Stimulated activated CD4-positive, alpha-beta T cell treated with anti-CD3 and anti-CD28 coated beads, Interleukin-15, amount 100 ng/mL, for 48 hours (primary cell): Measurements from ENCODE around the gene RASGRP1.

Experiments used
- DNase-seq, 2 donors: peaks; one replicate each; pipeline ENCODE4 v3.0.0-alpha.2; 2020; ENCODE audit warnings: low read depth in 2 of 2

The RASGRP1 gene

GRCh38 chr15:38576261-38576660 is 11.6 kb upstream of the RASGRP1 start:
- DNase-seq = no peak

DNA sequence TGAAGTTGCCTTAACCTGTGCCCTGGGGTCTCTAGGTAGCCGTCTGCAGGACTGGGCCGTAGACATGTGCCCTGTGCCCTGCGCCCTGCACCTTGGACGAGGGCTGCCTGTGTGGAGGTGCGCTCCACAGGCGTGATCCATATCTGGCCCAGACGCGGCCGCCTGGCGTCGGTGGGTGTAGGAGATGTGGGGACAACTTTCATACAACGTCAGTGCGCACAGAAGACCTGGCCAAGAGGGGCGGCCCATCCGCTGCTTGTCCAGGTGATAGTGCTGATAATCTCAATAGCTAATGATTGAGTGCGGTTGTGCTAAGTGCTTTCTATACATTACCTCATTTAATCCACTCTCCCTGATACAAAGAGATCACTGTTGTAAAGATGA is 665 bp upstream of the RASGRP1 start:
- no peak for DNase-seq

DNA sequence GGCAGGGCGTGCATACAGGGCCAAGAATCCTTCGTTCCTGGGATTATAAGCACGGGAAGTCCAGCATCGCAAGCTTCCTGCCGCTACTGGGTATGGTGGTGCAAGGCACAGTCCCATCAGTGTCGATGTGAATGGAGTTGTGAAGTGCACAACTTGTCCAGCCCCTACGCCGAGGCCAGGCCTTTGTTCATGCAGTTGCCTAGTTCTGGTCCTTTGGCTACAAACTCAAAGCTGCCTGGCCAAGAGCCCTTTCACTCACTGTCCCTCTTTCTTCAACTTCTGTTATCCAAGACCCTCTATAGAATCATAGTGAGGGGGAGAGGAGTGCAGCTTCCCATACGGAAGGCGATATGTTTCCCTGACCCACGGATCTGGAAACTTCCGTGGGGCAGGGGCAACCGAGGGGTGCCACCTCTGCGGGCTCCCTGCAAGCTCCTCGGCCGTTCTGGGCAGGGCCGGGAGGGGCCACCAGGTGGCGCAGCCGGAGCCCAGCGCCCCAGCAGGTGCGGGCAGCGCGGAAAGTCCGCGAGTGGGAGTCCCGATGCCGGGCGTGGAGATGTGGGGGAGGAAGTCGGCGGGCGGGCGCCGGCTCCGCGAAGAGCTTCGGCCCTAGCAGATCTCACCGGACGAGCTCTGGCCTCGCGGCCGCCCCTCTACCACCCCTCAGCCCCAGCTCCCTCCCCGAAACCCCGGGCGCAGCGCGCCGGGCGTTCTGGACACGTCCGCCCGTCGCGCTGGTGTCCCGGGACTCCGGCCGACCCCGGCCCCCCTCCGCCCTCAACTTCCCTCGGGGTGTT is 693 bp downstream of the RASGRP1 start:
- DNase-seq = peak; percentile 77 to 87

- DNase-seq = no peak
These were observed 2.3 kb downstream of the RASGRP1 start for GRCh38 chr15:38562278-38562677.

DNA sequence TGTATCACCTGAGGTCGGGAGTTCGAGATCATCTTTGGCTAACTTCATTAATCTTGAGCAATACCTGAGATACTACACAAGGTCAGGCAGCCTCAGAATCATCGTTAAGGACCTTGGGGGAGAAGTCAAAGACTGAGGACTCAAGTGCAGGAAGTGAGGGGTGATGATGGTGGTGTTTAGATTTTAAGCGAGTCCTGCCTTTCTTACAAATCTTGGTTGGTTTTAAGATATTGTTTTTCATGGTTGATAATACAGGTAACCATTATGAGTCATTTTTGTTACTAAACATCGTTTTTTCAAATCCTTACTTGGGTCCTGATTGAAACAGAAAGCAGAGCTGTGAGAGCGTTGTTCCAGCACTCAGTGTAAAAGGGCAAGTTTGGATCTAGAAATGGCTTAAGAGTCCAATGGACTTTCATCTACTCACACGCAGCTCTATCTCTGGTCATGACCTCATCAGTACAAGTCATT is 4.1 kb downstream of the RASGRP1 start:
- DNase-seq = no peak

DNA sequence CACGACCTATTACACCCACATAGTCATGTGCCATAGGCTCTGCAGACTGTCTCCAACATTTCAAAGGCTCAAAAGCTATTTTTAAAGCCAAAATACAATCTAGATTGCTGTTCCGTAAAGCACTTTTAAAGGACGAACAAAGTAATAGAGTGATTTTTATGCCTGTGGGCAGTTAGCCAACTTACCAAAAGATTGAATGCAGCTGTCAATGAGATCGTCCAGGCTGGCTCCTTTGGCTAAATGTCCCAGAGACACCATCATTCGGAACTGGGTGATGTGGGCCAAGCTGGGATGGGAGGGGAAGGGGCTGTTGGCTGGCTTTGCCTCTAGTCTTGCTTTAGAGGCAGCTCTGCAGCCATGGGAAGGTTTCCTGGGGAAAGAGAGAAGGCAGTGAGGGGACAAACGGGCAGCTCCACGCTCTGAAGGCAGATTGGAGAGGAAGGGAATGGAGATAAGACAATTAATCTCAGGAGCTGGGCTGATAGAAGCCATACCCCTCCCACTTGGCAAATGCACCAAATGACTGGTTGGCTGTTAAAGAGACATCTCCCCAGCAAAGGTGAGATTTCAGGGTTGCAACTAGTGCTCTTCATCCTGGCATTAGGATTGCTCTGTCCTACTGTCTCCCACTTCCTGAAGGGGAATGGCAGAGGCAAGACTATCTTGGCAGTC is 4.8 kb downstream of the RASGRP1 start:
- DNase-seq = no peak

GRCh38 chr15:38559131-38559530 is 5.5 kb downstream of the RASGRP1 start:
- no peak for DNase-seq

GRCh38 chr15:38558372-38559059 is 6.1 kb downstream of the RASGRP1 start:
- DNase-seq = no peak

DNA sequence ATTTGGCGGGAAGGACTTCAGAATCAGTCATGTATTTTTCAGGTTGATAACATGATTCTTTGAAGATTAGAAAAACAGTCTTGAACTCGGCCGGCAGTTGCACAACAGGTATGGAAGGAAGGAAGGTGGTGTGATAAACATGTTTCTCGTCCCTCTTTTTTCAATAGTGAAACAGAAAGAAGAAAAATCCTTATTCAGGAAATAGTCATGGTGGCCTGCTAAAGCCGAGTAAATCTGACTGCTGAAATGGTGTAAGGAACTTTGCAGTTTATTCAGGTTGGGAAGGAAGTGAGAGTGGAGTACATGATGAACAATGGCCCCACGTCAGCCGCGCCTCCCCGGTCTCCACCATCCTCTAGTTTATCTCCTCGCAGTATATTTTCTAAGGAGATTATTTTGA is 6.7 kb downstream of the RASGRP1 start:
- DNase-seq = no peak

DNA sequence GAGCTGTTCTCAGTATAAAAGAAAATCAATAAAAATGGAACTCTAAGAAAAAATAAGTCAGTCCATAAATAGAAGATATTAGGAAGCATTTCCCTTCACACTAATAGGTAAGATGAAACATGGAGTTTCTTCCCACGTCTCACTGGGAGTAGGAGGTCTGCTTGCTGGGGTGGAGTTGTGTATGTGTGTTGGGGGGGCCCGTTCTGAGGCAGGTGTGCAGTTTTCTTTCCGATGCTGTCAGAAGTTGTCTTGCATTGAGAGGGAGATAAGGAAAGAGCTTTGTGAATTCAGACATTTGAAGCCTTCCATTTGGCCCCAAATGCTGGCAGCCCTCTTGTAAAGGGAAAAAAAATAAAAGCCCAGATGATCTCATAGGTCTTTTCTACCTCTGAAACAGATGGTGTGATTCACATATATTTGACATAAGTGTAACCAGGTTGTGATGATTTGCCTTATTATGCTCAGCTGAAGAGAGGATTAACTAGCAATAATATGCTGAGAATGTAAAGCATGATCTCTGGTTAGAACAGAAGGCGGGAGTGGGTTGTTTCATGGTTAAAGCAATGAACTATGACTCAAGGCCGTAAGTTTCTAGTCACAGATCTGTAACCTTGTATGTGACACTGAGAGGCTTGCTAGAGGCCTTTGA is 8.8 kb downstream of the RASGRP1 start:
- no peak for DNase-seq

- DNase-seq = peak in 1 of 2 donors; percentile 38
These were observed 10.3 kb downstream of the RASGRP1 start for GRCh38 chr15:38554354-38554753.

GRCh38 chr15:38553071-38553470 is 11.5 kb downstream of the RASGRP1 start:
- DNase-seq = no peak

DNA sequence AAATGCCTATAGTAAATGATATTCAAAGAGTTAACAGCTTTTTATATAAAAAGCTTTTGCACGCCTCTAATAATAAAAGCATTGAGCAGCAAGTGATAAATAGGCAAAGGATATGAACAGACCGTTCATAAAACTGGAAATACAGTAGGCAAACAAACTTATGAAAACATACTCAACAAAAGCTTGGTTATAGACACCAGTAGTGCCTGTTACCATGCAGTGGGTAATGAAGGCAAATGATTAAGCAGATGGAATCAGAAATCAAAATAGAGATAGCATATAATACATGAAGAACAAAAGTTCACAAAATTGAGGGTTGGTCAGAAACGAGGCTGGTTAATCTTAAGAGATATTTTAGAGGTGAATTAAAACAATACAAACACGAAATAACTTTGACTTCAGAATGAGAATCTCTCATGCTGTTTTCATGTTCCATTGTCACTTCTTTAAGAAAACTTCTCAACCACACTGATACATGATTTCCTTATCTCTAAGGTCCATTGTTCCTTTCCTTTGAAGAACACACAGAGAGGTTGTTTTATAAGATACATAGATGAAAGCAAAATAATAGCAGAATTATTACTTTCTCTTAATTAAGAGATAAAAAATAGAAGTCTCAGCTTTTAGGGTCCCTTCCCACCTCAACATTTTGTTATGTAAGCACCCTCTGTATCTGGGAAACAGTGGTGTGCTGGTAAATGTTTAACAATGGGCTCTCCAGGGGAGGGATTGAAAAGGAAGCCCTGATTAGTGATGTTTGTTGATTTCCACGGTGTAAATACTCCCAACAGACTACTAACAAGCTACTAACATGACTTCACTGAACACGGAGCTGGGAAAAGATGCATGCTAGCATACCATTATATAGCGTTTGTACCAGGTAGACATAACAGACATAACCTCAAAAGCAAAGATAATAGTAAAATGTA is 12.6 kb downstream of the RASGRP1 start:
- no peak for DNase-seq

DNA sequence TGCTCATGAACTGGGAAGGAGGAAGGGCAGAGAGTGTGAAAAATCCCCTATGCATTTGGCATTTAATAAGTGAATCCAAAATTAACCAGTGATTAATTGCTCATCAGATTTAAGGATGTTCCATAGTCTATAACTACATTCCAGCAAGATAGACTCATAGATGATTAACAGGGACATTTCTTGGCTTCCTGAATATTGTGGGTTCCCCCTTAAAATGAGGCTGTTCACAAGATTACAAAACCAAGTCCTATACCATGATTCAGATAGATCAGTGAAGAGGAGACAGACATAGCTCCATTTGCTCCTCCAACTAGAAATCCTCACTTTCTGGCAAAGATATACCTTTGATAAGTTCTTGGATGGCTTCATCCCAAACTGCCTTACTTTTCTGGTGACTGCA is 15.4 kb downstream of the RASGRP1 start:
- no peak for DNase-seq

DNA sequence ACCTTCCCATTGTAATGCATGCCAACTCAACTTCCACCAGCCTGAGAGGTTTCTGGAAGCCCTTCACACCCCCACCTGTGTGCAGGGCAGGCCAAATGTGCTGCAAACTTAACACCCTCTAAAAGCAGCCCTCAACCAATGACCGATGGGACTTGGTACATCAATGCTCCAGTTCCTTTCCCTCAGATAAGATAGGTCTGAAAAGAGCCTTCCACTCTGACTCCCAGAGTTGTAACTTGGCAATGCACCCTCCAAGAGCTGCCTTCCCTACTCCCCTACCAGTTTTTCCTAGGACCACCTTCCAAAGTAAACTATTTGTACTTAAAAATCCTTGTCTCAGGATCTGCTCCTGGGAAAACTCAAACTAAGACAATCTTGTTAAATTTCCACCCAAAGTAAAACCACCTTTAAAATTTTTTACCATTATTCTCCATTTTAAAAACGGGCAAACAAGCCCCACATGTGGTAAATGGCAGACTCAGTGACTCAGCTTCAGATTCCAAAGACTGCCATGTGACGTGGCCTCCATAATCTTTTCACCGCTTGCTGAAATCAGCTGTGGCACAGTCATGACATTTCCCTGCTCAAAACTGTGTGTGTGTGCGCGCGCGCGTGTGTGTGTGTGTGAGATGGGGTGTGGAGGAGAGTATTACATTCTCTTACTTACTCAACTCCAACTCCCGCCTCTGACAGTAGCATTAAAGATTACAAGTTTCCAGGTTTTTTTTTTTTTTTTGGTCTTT is 17.2 kb downstream of the RASGRP1 start:
- peak in 1 of 2 donors; percentile 35 for DNase-seq

DNA sequence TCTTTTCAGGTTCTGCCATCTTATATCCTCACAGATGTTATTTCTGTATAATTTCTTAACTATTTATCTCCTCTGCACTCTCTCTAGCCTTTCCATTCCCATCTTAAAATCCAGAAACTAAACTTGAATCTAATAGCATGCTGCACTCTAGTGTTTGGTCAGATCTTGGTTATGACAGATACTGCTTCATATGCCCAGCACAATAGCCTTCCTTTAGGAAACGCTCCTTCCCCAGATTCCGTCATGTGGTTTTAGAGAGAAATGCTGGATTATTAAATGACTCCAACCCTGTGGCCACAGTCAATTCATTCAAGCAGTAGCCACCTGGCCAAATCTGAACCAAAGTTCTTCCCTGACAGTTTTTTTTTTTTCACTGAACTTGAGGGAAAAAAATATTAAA is 19.4 kb downstream of the RASGRP1 start:
- DNase-seq = no peak

DNA sequence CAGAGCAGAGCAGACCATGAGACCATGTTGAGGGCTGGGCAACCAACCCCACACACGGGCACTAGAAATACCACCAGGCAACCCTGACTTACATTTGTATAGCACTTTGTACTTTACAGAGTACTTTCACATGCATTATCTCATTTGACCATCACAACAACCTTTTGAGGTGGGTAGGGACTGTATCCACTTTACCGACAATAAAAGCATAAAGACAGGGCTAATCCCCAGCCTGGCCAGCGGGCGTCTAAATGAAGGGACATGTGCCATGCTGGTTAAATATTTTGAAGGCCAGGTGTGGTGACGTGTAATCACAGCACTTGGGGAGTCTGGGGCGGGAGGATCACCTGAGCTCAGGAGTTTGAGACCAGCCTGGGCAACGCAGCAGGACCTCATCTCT is 23.6 kb downstream of the RASGRP1 start:
- no peak for DNase-seq

GRCh38 chr15:38540510-38540909 is 24.1 kb downstream of the RASGRP1 start:
- no peak for DNase-seq

GRCh38 chr15:38539008-38539343 is 25.6 kb downstream of the RASGRP1 start:
- DNase-seq = no peak

DNA sequence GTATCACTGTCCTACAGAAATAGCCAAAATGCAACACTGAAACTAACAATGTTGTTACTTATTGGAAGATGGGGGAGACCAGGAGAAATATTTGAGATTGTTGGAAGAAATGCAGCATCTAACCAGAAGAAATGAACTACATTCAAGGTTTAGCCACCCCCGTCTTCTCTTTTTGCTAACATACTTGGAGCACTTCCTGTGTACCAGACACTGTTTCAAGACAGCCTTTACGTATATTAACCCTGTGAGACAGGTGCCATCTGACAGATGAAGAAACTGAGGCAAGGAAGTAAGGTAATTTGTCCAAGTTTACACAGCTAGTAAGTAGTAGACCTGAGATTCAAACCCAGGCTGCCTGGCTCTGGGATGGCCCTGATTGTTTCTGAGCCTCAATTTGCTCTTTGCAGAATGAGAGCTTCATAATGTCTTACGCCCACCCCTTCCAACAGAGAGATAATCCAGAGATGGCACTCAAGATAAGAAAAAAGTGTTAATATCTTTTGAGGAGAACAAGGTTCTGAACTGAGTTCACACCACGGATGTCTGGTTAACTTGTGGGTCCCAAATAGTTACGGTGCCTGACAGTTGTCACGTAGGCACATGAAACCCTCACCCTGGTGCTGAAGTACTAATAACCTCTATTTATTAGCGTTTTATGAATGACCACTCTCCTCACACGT is 26.1 kb downstream of the RASGRP1 start:
- DNase-seq = no peak
